ENCODE data around the gene SSX2.
"Not testable (repeated sequence)": the region's sequence is repeated elsewhere in the genome, so short reads cannot be mapped to it uniquely, and the experiment has no call there.

The SSX2 gene, protein sequence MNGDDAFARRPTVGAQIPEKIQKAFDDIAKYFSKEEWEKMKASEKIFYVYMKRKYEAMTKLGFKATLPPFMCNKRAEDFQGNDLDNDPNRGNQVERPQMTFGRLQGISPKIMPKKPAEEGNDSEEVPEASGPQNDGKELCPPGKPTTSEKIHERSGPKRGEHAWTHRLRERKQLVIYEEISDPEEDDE

DNA sequence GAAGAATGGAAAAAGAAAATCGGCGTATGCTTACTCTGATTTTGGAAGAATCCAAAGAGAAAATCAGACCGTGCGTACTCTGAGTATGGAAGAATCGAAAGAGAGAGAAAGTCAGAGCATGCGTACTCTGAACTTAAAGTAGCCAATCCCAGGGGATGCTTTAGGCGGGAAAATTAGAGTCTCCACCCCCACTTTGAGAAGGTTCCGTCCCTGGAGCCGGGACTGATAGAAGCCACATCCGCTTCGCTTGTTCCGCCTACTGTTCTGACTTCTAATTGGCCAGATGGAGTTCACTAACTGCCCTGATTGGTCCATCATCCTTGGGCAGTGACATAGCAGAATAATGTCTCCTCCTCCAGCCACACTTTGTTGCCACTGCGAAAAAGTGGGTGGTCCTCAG lies at the start of gene SSX2:
Gene SSX2 (minus strand): TSS at position 101 of the 400 bp plus-strand sequence. CDS start 1,429 bp downstream, outside the sequence.
- not testable (repeated sequence) for DNase-seq

DNA sequence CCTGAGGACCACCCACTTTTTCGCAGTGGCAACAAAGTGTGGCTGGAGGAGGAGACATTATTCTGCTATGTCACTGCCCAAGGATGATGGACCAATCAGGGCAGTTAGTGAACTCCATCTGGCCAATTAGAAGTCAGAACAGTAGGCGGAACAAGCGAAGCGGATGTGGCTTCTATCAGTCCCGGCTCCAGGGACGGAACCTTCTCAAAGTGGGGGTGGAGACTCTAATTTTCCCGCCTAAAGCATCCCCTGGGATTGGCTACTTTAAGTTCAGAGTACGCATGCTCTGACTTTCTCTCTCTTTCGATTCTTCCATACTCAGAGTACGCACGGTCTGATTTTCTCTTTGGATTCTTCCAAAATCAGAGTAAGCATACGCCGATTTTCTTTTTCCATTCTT lies 44.0 kb upstream of the SSX2 start, which contains the start of gene SSX2B:
Gene SSX2B (plus strand): TSS at position 301 of the 400 bp plus-strand sequence. CDS start 1,429 bp downstream, outside the sequence.
- DNase-seq, result not testable (repeated sequence)

DNA sequence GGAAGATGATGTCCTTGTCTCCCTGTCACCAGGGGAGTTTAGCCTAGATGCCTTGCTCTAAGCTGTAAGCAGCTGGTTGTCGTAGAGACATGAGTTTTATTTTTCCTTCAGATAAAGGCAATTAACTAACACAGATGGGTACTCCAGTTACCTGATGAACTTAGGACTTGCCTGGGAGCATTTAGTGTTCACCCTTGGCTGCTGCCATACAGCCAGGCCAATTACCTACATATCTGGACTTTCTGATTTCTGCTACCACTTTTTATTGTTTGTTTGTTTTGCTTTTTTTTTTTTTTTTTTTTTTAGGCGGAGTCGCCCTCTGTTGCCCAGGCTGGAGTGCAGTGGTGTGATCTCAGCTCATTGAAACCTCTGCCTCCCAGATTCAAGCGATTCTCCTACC lies 14.9 kb downstream of the SSX2 start:
- DNase-seq, result not testable (repeated sequence)

DNA sequence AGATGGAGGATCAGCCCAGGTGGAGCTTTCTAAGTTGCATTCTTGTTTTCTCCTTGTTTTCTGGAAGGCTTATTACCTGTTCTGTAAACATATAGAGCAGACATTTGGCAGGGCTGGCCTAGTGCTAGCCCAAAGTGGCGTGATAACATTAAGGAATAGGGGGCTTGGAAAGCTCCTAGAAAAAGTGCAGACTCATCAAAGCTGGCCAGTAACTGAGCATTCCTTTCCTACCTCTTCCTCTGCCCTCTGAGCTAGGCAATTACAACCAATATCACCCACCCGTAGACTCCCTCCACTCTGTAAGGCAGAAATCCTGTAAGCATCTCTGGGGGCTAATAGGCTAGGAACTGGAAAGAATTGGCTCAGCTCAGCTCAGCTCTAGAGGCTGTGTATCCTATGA lies 44.8 kb downstream of the SSX2 start:
- not testable (repeated sequence) for DNase-seq

DNA sequence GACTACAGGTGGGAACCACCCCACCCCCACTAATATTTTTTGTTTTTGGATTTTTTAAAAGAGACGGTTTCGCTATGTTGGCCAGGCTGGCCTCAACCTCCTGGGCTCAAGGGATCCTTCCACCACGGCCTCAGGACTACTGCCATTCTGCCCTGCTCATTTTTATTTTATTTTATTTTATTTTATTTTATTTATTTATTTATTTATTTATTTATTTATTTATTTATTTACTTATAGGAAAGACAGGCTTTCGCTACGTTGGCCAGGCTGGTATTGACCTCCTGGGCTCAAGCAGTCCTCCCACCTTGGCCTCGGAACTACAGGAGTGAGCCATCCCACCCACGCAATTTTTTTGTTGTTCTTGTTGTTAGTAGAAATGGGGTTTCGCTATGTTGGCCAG lies 51.5 kb downstream of the SSX2 start:
- DNase-seq, result not testable (repeated sequence)

DNA sequence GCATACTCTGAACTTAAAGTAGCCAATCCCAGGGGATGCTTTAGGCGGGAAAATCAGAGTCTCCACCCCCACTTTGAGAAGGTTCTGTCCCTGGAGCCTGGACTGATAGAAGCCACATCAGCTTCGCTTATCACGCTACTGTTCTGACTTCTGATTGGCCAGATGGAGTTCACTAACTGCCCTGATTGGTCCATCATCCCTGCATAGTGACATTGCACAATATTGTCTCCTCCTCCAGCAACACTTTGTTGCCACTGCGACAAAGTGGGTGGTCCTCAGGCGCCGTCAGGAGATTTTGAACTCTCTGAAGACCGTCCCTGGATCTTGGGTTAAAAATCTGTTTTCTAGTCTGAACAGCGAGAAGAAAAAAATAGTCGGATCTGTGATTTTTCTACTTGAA lies 52.2 kb downstream of the SSX2 start, which contains the start of gene SSX7:
Gene SSX7 (minus strand): TSS at position 101 of the 400 bp plus-strand sequence. CDS start 1,428 bp downstream, outside the sequence.
- DNase-seq, result not testable (repeated sequence)

DNA sequence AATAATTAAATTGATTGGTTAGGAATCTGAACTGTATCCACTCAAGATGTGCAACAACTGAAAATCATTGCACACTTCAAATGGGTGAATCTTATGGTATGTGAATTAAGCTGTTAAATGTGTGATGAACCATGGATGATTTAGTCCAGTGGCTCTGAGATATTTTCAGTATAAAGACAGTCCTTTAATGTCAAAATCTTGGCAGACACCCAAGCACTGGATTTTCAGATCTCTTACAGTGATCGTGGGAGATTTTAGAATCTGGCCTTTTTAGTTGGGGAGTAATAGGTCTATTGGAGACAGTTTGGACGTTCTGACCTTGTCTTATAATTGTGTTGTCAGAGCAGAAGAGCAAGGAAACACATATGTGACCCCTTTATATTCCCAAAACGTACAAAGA lies 56.3 kb downstream of the SSX2 start:
- DNase-seq, result not testable (repeated sequence)

DNA sequence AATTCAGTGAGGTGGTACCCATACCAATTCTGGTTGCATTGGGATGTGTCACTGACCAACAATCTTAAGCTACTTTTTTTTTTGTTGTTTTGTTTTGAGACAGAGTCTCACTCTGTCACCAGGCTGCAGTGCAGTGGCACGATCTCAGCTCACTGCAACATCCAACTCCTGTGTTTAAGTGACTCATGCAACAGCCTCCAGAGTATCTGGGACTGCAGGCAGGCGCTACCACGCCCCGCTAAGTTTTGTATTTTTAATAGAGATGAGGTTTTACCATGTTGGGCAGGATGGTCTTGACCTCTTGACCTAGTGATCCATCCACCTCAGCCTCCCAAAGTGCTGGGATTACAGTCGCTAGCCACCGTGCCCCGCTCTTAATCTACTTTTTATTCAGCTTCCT lies 58.0 kb downstream of the SSX2 start:
- DNase-seq, result not testable (repeated sequence)

Measured in NCI-H1436 (cell line).